Suprapubic skin (tissue), 4 donors: ENCODE results near the gene CNDP1.

ENCODE experiments used
- CTCF ChIP-seq, 2 donors: fragments of 200-600 bp in 1 of 2; fragments of 450-650 bp in 1 of 2; sonication (generic) in 1 of 2; IDR thresholded peaks; one replicate each; pipeline ENCODE4 v1.5.1; 2016 to 2019; ENCODE audit warnings: antibody characterized with exemption in 2 of 2, mild to moderate bottlenecking in 1 of 2, moderate library complexity in 1 of 2
- EP300 ChIP-seq: sonication (generic); formaldehyde crosslinking; IDR thresholded peaks from one replicate; pipeline ENCODE4 v1.6.1; 2017; ENCODE audit warnings: antibody characterized with exemption
- POLR2A ChIP-seq, 2 donors: fragments of 450-650 bp; IDR thresholded peaks; one replicate each; pipeline ENCODE4 v1.6.1; 2017; ENCODE audit warnings: antibody characterized with exemption in 2 of 2, mild to moderate bottlenecking in 2 of 2, moderate library complexity in 2 of 2
- POLR2AphosphoS5 ChIP-seq, 3 donors: sonication (generic); formaldehyde crosslinking; IDR thresholded peaks; one replicate each; pipeline ENCODE4 v1.6.1; 2017; ENCODE audit warnings: antibody characterized with exemption in 3 of 3

- TF ChIP-seq POLR2A (IDR thresholded peaks at IDR 0.05) (no peak), CTCF (IDR thresholded peaks at IDR 0.05) (no peak), EP300 (no peak), POLR2AphosphoS5 (IDR thresholded peaks at IDR 0.05) (no peak)
Measured at GRCh38 chr18:74571895-74572680, 37.8 kb downstream of the CNDP1 start.
